A549 (cell line): ENCODE data around the gene CEMIP2. TPM values are rescaled to one million over a fixed set of nuclear protein-coding genes. Genes with fewer than 3 reads are reported as not detected.

ENCODE experiments used
- ATAC-seq, 2 experiments: fragments of 200-7000 bp in 1 of 2; fragments of >200 bp in 1 of 2; cut with Nextera tagmentation in 1 of 2; cut with Tn5 transposase in 1 of 2; 3 replicates each; pipeline versions ENCODE4 v1.8.0 to v1.9.1; 2018 to 2020; ENCODE audit warnings: mild to moderate bottlenecking in 1 of 2, moderate library complexity in 1 of 2
- CTCF ChIA-PET: fragments of 300-600 bp; sonication (Branson Sonifier 250); formaldehyde crosslinking; extraction: SDS; loops from one replicate; lab custom pipeline; 2021; ENCODE audit warnings: antibody characterized with exemption, inconsistent platforms; lab: Yijun Ruan, JAX
- POLR2A ChIA-PET: fragments of 350-600 bp; formaldehyde crosslinking; extraction: SDS; loops from one replicate; lab custom pipeline; 2021; ENCODE audit warnings: antibody characterized with exemption, inconsistent platforms; lab: Yijun Ruan, JAX
- DNase-seq, 2 experiments: peaks; one replicate each; pipeline versions ENCODE4 v3.0.0 to v3.0.0-alpha.2; 2011 to 2016; ENCODE audit warnings: low read depth in 1 of 2, low spot score in 1 of 2
- FAIRE-seq: peaks from 2 replicates; lab custom pipeline; 2011; peaks lifted over from hg19 to GRCh38; lab: Jason Lieb, UNC
- H3K27ac ChIP-seq, 2 experiments: fragments of >200 bp; sonication (Bioruptor Twin); formaldehyde crosslinking; 3 replicates each; pipeline ENCODE4 v1.5.1; 2016 to 2017
- H3K4me1 ChIP-seq: fragments of >200 bp; sonication (Bioruptor Twin); formaldehyde crosslinking; 3 replicates; pipeline ENCODE4 v1.6.1; 2016
- H3K4me2 ChIP-seq: fragments of >200 bp; sonication (Bioruptor Twin); formaldehyde crosslinking; 3 replicates; pipeline ENCODE4 v1.6.1; 2016
- H3K4me3 ChIP-seq: fragments of >200 bp; sonication (Bioruptor Twin); formaldehyde crosslinking; 3 replicates; pipeline ENCODE4 v1.5.1; 2016
- H3K9me3 ChIP-seq: fragments of >200 bp; sonication (Bioruptor Twin); formaldehyde crosslinking; 3 replicates; pipeline ENCODE4 v1.6.1; 2016
- ATOH8 ChIP-seq: fragments of 250-450 bp; sonication (Bioruptor Pico); IDR thresholded peaks from 2 replicates; pipeline ENCODE4 v1.5.0; 2020; ENCODE audit warnings: low read depth, mild to moderate bottlenecking, moderate library complexity
- BCL3 ChIP-seq: fragments of >200 bp; sonication (Bioruptor Twin); formaldehyde crosslinking; IDR thresholded peaks from 3 replicates; pipeline ENCODE4 v1.6.1; 2016
- BHLHE40 ChIP-seq: IDR thresholded peaks from 2 replicates; pipeline ENCODE4 v1.6.1; 2012; ENCODE audit warnings: low read depth, low read length, inconsistent platforms
- CBX2 ChIP-seq: fragments of 200-600 bp; sonication (generic); IDR thresholded peaks from 2 replicates; pipeline ENCODE4 v1.6.1; 2016; ENCODE audit warnings: low read depth, mild to moderate bottlenecking, borderline replicate concordance
- CBX8 ChIP-seq: fragments of 200-600 bp; sonication (generic); IDR thresholded peaks from 2 replicates; pipeline ENCODE4 v1.6.1; 2016
- CHD2 ChIP-seq: fragments of 150-350 bp; IDR thresholded peaks from 2 replicates; pipeline ENCODE4 v1.6.1; 2014; ENCODE audit warnings: low read length; ENCODE audit not compliant: partially characterized antibody
- CTCF ChIP-seq: fragments of >200 bp; sonication (Bioruptor Twin); formaldehyde crosslinking; IDR thresholded peaks from 3 replicates; pipeline ENCODE4 v1.5.1; 2016
- ELK1 ChIP-seq: fragments of 150-350 bp; IDR thresholded peaks from 2 replicates; pipeline ENCODE4 v1.6.1; 2014; ENCODE audit warnings: low read depth, mild to moderate bottlenecking, low read length
- HEYL ChIP-seq: fragments of 250-450 bp; sonication (Bioruptor Pico); IDR thresholded peaks from 2 replicates; pipeline ENCODE4 v1.8.0; 2021; ENCODE audit warnings: mild to moderate bottlenecking, moderate library complexity
- HOXB13 ChIP-seq: fragments of 250-450 bp; sonication (Bioruptor Pico); IDR thresholded peaks from 2 replicates; pipeline ENCODE4 v1.5.0; 2020; ENCODE audit warnings: low read depth, mild to moderate bottlenecking, moderate library complexity
- MAX ChIP-seq: IDR thresholded peaks from 2 replicates; pipeline ENCODE4 v1.6.1; 2012
- PBX3 ChIP-seq: IDR thresholded peaks from 2 replicates; pipeline ENCODE4 v1.6.1; 2012
- POLR2AphosphoS2 ChIP-seq: conservative IDR thresholded peaks from 2 replicates; pipeline ENCODE4 v1.6.1; 2012; ENCODE audit warnings: low read length, improper control_type of control experiment, inconsistent platforms
- RAD21 ChIP-seq, 2 experiments: fragments of >200 bp in 1 of 2; sonication (Bioruptor Twin) in 1 of 2; formaldehyde crosslinking in 1 of 2; IDR thresholded peaks in 1 of 2; conservative IDR thresholded peaks in 1 of 2; 2 replicates in 1 of 2; 3 replicates in 1 of 2; pipeline ENCODE4 v1.6.1; 2012 to 2018; ENCODE audit warnings: inconsistent platforms in 1 of 2
- RARB ChIP-seq: fragments of 250-450 bp; sonication (Bioruptor Pico); IDR thresholded peaks from 2 replicates; pipeline ENCODE4 v1.8.0; 2021; ENCODE audit warnings: mild to moderate bottlenecking, moderate library complexity
- RCOR1 ChIP-seq: fragments of 150-350 bp; IDR thresholded peaks from 2 replicates; pipeline ENCODE4 v1.6.1; 2014; ENCODE audit warnings: antibody characterized with exemption, low read length, low read depth
- REST ChIP-seq: fragments of 200-600 bp; sonication (generic); IDR thresholded peaks from 2 replicates; pipeline ENCODE4 v1.6.1; 2016; ENCODE audit warnings: antibody characterized with exemption, mild to moderate bottlenecking, moderate library complexity
- RFX5 ChIP-seq: fragments of 450-650 bp; IDR thresholded peaks from 2 replicates; pipeline ENCODE4 v1.7.1; 2014; ENCODE audit warnings: antibody characterized with exemption, mild to moderate bottlenecking, moderate library complexity
- WGBS: methylation state at CpG from one replicate; pipeline ENCODE4 v1.1.6; 2017; ENCODE audit errors: missing lambda C conversion rate; 5-methylcytosine and 5-hydroxymethylcytosine counted together
- polyA plus RNA-seq, 4 experiments: library from polyadenylated mRNA; depleted of rRNA in 3 of 4; stranded (reverse); fragments of >200 nt; fragmentation: RNase III in 1 of 4; extraction: RNeasy Plus Mini Kit Qiagen cat#74134 plus additional on column Dnase treatment in 1 of 4; gene quantifications; 2 replicates in 3 of 4; 3 replicates in 1 of 4; pipeline ENCODE4 v1.2.3, GENCODE V29; 2011 to 2017

CEMIP2 gene
- polyA plus RNA-seq, 2 of the 4 experiments (the other 2 are of a cell fraction): 146 to 161 TPM

GRCh38 chr9:71746023-71746757 is 22.1 kb downstream of the CEMIP2 start:
- TF ChIP-seq ELK1: no peak
- no peak for TF ChIP-seq HOXB13 (CRISPR knock-in tag)
- no peak for TF ChIP-seq BHLHE40
- no peak for TF ChIP-seq CTCF
- TF ChIP-seq RFX5: no peak
- no peak for TF ChIP-seq ATOH8 (CRISPR knock-in tag)
- no peak for TF ChIP-seq RCOR1
- no peak for TF ChIP-seq RARB (CRISPR knock-in tag)
- TF ChIP-seq REST: no peak
- TF ChIP-seq POLR2AphosphoS2: no peak
- TF ChIP-seq CHD2: no peak
- no peak for TF ChIP-seq HEYL (CRISPR knock-in tag)
- no peak for TF ChIP-seq PBX3
- TF ChIP-seq CBX8: no peak
- no peak for TF ChIP-seq CBX2
- TF ChIP-seq MAX: no peak
- no peak for TF ChIP-seq RAD21 (conservative IDR thresholded peaks at IDR 0.05 in 1 of 2, IDR thresholded peaks at IDR 0.05 in 1 of 2)
- TF ChIP-seq BCL3: no peak
- WGBS: 95% methylated on average over 6 of the region's 6 CpGs
- FAIRE-seq (no peak), ATAC-seq (no peak), DNase-seq (no peak)
- Histone ChIP-seq H3K27ac (peak overlapping the region; percentile 12 to 48; a peak in 4 of 6 replicates), H3K4me3 (no peak overlapping the region), H3K4me1 (peaks cover 92% of the 10 kb centered on the region), H3K4me2 (no peak overlapping the region), H3K9me3 (no peaks in the 10 kb centered on the region)
- POLR2A ChIA-PET: interaction anchor here (2.1 kb wide), 1 partner anchor 65 kb away, joined by 5 read pairs; no protein-coding TSS in a partner anchor
- CTCF ChIA-PET: interaction anchor here (1.3 to 1.7 kb wide), 2 partner anchors 73 to 461 kb away, joined by 3 to 5 read pairs; no protein-coding TSS in a partner anchor
